Skeletal muscle satellite cell (primary cell): Measurements from ENCODE around the gene ITGB4.

ENCODE experiments used
- H3K27me3 ChIP-seq: 2 replicates; pipeline ENCODE4 v1.7.0; 2013; ENCODE audit warnings: low read length; ENCODE audit not compliant: control insufficient read depth, insufficient read depth
- H3K36me3 ChIP-seq: 2 replicates; pipeline ENCODE4 v1.7.0; 2013; ENCODE audit warnings: mild to moderate bottlenecking, control low read depth, low read length; ENCODE audit not compliant: insufficient read depth
- H3K4me1 ChIP-seq: 2 replicates; pipeline ENCODE4 v1.7.0; 2013; ENCODE audit warnings: low read length; ENCODE audit not compliant: control insufficient read depth, insufficient read depth
- H3K4me2 ChIP-seq: 2 replicates; pipeline ENCODE4 v1.7.0; 2013; ENCODE audit warnings: mild to moderate bottlenecking, low read length
- H3K4me3 ChIP-seq: 2 replicates; pipeline ENCODE4 v1.7.0; 2013; ENCODE audit warnings: low read length
- H3K9ac ChIP-seq: 2 replicates; pipeline ENCODE4 v1.7.0; 2013; ENCODE audit warnings: mild to moderate bottlenecking, low read depth, low read length, moderate library complexity
- H3K9me3 ChIP-seq: replicated peaks from 2 replicates; pipeline ENCODE4 v1.7.0; 2013; ENCODE audit warnings: mild to moderate bottlenecking, control low read depth, low read length

ITGB4 gene

DNA sequence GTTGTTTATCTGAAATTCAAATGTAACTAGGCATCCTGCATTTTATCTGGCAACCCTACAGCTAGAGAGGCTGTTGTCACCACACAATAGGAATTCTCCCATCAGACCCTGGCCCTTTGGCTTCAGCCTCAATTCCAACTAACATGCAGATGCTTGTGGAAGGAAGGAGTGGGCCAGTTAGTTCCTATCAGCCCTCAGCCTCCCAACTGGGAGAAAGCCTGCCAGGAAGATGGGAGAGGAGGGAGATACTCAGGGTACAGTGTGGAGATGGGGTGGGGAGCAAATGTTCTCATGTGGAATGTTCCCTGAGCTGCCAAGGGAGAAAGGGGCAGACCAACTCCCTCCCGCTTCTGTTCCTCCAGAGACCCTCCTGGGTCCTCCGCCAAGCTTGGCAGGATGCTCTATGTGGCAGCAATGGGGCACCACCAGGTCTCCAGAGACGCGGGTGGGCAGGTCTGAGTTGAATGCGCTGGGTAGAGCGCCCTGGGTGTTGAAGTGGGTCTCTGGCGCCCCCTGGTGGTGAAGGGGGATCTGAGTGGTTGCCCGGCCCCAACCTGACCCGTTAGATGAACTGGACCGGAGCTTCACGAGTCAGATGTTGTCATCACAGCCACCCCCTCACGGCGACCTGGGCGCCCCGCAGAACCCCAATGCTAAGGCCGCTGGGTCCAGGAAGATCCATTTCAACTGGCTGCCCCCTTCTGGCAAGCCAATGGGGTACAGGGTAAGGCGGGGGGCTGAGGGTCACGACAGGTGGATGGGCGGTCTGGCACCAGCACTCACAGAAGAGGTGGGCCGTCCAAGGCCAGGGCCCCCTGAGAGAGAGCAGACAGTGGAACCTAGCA is 28.5 kb downstream of the ITGB4 start:
- H3K9ac ChIP-seq, result no peak overlapping the region
- no peaks in the 10 kb centered on the region for H3K9me3 ChIP-seq
- peak overlapping the region; percentile 70 for H3K4me2 ChIP-seq
- H3K4me1 ChIP-seq, result peaks cover 19% of the 10 kb centered on the region
- peak overlapping the region; percentile 44 for H3K4me3 ChIP-seq
- H3K36me3 ChIP-seq, result no peaks in the 10 kb centered on the region
- peaks cover 6% of the 10 kb centered on the region for H3K27me3 ChIP-seq

DNA sequence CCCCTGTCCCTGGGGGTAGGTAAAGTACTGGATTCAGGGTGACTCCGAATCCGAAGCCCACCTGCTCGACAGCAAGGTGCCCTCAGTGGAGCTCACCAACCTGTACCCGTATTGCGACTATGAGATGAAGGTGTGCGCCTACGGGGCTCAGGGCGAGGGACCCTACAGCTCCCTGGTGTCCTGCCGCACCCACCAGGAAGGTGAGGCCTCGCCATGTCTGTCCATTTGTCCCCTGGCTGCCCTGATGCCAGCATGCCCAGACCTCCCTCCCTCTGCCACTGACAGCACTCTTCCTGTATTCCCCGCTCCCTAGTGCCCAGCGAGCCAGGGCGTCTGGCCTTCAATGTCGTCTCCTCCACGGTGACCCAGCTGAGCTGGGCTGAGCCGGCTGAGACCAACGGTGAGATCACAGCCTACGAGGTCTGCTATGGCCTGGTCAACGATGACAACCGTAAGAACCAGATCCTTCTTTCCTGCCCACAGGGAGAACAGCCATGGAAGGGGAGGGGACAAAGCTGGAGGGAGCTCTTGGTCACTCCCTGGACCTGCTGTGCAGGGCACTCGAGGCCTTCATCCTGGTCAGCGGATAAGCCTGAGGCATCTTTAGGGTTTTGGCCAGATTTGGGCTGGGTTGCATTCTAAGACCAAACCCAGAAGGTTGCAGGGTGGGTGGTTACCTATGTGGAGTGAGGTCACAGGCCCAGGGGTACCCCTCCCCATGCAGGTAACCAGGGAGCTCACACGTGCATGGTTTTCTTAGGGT is 29.6 kb downstream of the ITGB4 start:
- Histone ChIP-seq H3K9me3 (no peaks in the 10 kb centered on the region), H3K27me3 (peaks cover 6% of the 10 kb centered on the region), H3K4me1 (peaks cover 28% of the 10 kb centered on the region), H3K9ac (no peak overlapping the region), H3K4me2 (no peak overlapping the region), H3K4me3 (no peak overlapping the region), H3K36me3 (no peaks in the 10 kb centered on the region)

DNA sequence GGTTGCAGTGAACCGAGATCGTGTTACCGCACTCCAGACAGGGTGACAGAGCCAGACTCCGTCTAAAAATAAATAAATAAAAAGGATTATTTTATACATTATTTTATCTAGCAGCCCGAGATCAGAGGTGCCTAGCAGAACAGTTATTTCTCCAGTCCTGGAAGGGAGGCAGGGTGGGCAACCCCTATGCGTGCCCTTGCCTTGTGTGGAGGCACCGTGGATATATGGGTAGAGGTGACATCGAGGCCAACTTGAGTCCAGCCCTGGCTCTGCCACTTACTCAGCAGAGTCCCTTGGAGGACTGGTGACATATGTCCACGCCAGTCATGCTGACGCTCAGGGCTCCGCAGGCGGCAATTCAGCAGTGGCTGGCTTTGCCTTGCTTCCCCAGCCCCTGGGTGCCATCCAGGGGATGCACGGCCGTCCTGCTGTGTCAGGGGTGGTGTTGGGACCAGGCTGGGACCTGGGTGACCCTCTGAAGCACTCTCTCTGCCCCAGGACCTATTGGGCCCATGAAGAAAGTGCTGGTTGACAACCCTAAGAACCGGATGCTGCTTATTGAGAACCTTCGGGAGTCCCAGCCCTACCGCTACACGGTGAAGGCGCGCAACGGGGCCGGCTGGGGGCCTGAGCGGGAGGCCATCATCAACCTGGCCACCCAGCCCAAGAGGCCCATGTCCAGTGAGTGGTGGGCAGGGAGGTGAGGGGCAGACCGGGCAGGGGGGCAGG is 30.6 kb downstream of the ITGB4 start:
- H3K27me3 ChIP-seq, result peaks cover 6% of the 10 kb centered on the region
- no peaks in the 10 kb centered on the region for H3K36me3 ChIP-seq
- H3K4me2 ChIP-seq, result no peak overlapping the region
- H3K9ac ChIP-seq, result no peak overlapping the region
- H3K4me1 ChIP-seq, result peaks cover 32% of the 10 kb centered on the region
- H3K9me3 ChIP-seq, result no peaks in the 10 kb centered on the region
- H3K4me3 ChIP-seq, result no peak overlapping the region

DNA sequence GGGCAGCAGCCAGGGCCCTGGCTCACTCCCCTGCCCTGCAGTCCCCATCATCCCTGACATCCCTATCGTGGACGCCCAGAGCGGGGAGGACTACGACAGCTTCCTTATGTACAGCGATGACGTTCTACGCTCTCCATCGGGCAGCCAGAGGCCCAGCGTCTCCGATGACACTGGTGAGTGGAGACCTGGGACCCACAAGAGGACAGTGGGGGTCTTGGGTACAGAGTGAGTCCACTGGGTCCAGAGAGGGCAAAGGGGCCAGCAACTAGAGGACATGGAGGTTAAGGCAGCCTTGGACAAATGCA is 31.1 kb downstream of the ITGB4 start:
- H3K9ac ChIP-seq, result no peak overlapping the region
- H3K9me3 ChIP-seq, result no peaks in the 10 kb centered on the region
- no peaks in the 10 kb centered on the region for H3K36me3 ChIP-seq
- peaks cover 32% of the 10 kb centered on the region for H3K4me1 ChIP-seq
- H3K4me2 ChIP-seq, result no peak overlapping the region
- peaks cover 6% of the 10 kb centered on the region for H3K27me3 ChIP-seq
- H3K4me3 ChIP-seq, result no peak overlapping the region

DNA sequence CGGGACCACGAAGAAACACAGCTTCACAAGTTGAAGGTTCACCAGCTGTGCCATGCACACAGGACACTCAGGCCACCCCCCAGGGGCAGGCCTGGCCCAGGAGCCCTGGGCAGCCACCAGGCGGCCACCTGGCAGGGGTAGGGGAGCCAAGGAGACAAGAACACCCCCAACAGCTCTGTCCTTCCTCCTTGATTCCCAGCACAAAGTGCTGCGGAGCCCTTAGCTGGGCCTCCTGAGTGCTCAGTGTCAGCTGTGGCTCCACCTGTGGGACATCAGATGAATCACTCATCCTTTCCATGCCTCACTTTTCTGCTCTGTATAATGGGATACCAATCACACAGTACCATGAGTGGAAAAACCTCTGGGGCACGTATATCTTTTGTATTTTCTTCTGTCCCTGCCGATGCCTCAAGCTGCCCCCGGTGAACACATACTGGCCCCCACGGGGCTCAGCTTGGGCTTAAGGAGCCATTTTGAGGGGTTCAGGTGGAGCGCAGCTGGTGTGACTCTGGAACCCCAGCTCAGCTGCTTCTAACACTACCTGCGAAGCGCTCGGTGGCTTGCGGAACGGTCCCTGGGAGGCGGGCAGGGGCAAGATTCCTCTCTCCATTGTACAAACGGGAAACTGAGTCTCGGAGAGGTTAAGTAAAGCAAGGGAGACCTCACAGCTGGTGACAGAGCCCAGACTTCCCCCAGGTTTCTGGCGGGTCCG is 31.7 kb downstream of the ITGB4 start:
- Histone ChIP-seq H3K4me3 (peak overlapping the region; percentile 70), H3K4me2 (peak overlapping the region; percentile 93), H3K4me1 (peaks cover 32% of the 10 kb centered on the region), H3K9ac (peak overlapping the region; percentile 67), H3K36me3 (no peaks in the 10 kb centered on the region), H3K9me3 (no peaks in the 10 kb centered on the region), H3K27me3 (peaks cover 6% of the 10 kb centered on the region)

DNA sequence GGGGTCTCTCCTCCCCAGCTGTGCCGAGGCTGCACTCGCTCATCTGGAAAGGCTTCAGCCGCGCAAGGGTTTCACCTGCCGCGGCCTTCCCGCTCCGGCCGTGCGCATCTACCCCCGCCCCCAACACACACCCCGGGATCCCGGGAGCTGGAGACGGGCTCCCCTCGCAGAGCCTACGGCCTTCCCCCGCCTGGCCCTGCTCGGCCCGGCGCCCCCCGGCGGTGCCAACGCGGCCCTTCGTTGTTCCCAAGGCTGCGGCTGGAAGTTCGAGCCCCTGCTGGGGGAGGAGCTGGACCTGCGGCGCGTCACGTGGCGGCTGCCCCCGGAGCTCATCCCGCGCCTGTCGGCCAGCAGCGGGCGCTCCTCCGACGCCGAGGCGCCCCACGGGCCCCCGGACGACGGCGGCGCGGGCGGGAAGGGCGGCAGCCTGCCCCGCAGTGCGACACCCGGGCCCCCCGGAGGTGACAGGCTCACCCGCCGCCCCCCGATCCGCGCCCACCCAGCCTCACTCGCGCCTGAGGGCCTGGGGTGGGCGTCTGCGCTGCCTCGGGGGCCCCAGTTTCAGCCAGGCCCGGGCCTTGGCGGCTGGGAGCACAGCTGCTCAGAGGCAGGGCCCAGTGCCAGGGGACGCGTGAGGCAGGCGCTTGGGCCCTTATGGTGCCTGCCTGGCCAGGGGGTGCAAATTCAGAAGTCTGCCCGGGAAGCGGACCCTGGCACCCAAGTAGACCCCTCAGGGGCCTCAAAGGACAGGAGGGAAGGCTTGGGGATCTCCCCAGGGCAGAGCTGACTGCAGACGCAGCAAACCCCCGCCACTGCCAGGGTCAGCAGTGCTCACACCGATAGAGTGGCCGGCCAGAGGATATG is 32.5 kb downstream of the ITGB4 start:
- H3K27me3 ChIP-seq, result peaks cover 6% of the 10 kb centered on the region
- no peaks in the 10 kb centered on the region for H3K9me3 ChIP-seq
- H3K9ac ChIP-seq, result peak overlapping the region; percentile 67
- peak overlapping the region; percentile 70 for H3K4me3 ChIP-seq
- H3K4me1 ChIP-seq, result peaks cover 32% of the 10 kb centered on the region
- H3K4me2 ChIP-seq, result peak overlapping the region; percentile 93
- no peaks in the 10 kb centered on the region for H3K36me3 ChIP-seq

DNA sequence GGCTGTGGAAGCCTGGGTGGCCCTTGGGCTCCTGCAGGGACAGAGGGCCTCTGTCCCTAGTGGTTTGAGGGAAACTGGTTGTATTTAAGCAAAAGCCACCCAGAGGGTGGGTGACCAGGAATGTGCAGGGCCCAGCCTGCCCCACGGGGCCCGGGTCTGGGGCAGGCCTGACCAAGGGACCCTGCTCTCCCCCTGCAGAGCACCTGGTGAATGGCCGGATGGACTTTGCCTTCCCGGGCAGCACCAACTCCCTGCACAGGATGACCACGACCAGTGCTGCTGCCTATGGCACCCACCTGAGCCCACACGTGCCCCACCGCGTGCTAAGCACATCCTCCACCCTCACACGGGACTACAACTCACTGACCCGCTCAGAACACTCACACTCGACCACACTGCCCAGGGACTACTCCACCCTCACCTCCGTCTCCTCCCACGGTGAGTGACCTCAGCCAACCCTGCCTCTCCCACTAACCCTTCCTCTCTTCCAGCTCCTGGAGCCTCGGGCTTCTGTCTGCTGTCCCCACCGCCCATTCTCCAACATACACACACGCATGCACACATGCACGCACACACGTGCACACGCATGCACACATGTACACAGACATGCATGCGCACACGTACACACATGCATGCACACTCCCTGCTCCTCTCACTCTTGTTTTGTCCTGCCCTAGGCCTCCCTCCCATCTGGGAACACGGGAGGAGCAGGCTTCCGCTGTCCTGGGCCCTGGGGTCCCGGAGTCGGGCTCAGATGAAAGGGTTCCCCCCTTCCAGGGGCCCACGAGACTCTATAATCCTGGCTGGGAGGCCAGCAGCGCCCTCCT is 33.3 kb downstream of the ITGB4 start:
- peaks cover 31% of the 10 kb centered on the region for H3K4me1 ChIP-seq
- peak overlapping the region; percentile 70 for H3K4me3 ChIP-seq
- peak overlapping the region; percentile 67 for H3K9ac ChIP-seq
- H3K36me3 ChIP-seq, result no peaks in the 10 kb centered on the region
- peaks cover 6% of the 10 kb centered on the region for H3K27me3 ChIP-seq
- no peak overlapping the region for H3K4me2 ChIP-seq
- H3K9me3 ChIP-seq, result no peaks in the 10 kb centered on the region

DNA sequence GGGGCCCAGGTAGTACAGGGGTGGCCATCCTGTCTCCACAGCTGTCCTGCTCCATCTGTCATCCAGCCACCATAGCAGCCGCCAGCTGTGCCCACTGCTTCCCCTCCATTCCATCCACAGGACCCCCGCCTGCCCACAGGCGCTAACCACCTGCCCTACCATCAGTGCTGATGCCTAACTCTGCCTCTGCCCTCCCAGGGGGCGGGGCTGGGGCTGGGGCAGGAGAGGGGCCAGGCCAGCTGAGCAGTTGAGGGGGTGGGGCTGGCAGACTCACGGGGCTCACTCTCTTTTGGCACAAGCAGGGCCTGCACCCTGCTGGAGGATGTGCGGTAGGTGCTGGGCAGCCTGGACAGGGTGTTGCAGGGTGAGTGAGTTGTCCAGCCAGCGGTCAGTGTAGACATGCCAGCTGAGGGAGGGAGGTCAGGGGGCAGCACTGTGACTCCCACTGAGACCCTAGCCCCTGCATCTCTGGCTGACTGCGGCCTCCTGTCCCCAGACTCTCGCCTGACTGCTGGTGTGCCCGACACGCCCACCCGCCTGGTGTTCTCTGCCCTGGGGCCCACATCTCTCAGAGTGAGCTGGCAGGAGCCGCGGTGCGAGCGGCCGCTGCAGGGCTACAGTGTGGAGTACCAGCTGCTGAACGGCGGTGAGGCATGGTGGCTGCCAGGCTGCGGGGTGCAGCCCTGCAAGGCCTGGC is 34.1 kb downstream of the ITGB4 start:
- Histone ChIP-seq H3K9me3 (no peaks in the 10 kb centered on the region), H3K36me3 (no peaks in the 10 kb centered on the region), H3K4me3 (no peak overlapping the region), H3K4me2 (peak overlapping the region; percentile 1), H3K27me3 (peaks cover 6% of the 10 kb centered on the region), H3K4me1 (peaks cover 28% of the 10 kb centered on the region), H3K9ac (no peak overlapping the region)

DNA sequence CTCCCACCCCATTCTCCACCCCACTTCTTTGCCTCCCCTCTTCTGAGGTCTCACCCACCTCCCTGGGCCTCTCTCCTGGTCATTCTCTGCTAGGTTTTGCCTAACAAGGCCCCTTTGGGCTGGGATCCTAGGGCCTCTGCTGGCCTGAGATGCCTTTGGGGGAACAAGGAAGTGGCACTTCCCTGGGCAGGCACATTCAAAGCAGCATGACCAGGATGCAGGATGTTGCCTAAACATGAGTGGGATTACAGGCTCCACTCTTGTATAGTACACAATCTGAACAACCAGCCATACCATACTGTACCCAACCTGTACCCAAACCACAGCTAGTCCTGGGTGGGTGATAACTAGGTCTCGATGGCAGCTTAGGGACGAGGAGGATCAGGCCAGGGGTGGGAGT is 34.7 kb downstream of the ITGB4 start:
- Histone ChIP-seq H3K27me3 (peaks cover 6% of the 10 kb centered on the region), H3K36me3 (no peaks in the 10 kb centered on the region), H3K4me1 (peaks cover 28% of the 10 kb centered on the region), H3K9ac (no peak overlapping the region), H3K4me3 (no peak overlapping the region), H3K9me3 (no peaks in the 10 kb centered on the region), H3K4me2 (peak overlapping the region; percentile 1)
